Body of pancreas (tissue), 4 donors: ENCODE results near the gene POU3F3. TPM values are rescaled to one million over a fixed set of nuclear protein-coding genes. Genes with fewer than 3 reads are reported as not detected.
A peak's percentile ranks its signal among the peaks of the same experiment; 100 is the strongest.

ENCODE experiments used
- ATAC-seq: fragments of 150-250 bp; one replicate; pipeline ENCODE4 v1.9.1; 2016
- DNase-seq, 4 donors: peaks; one replicate each; pipeline ENCODE4 v3.0.0-alpha.2; 2019
- H3K27ac ChIP-seq, 4 donors: fragments of 200-600 bp; sonication (generic); 1 replicate in 3 of 4; 2 replicates in 1 of 4; pipeline versions ENCODE4 v1.5.1 to v1.6.1; 2016 to 2019; ENCODE audit warnings: mild to moderate bottlenecking in 1 of 4, mixed read lengths in 1 of 4, moderate library complexity in 1 of 4
- H3K27me3 ChIP-seq, 2 donors: fragments of 200-600 bp; sonication (generic); one replicate each; pipeline ENCODE4 v1.6.0; 2016; ENCODE audit warnings: mild to moderate bottlenecking in 1 of 2
- H3K36me3 ChIP-seq, 2 donors: fragments of 200-600 bp; sonication (generic); replicated peaks in 1 of 2; 2 replicates each; pipeline ENCODE4 v1.5.1; 2016; ENCODE audit warnings: low read depth in 2 of 2; ENCODE audit not compliant: insufficient read depth in 1 of 2
- H3K4me1 ChIP-seq: fragments of 200-600 bp; sonication (generic); one replicate; pipeline ENCODE4 v1.6.0; 2016
- H3K4me3 ChIP-seq, 2 donors: fragments of 200-600 bp; sonication (generic); 1 replicate in 1 of 2; 2 replicates in 1 of 2; pipeline ENCODE4 v1.5.1; 2016 to 2019
- H3K9me3 ChIP-seq, 3 donors: fragments of 200-600 bp; sonication (generic); 1 replicate in 2 of 3; 2 replicates in 1 of 3; pipeline ENCODE4 v1.5.1; 2016
- POLR2A ChIP-seq, 3 donors: fragments of 450-650 bp; IDR thresholded peaks; one replicate each; pipeline ENCODE4 v1.6.1; 2016; ENCODE audit warnings: antibody characterized with exemption in 3 of 3, mild to moderate bottlenecking in 2 of 3
- whole genome bisulfite sequencing, 2 donors: methylation state at CpG; one replicate each; pipeline ENCODE4 v1.1.5; 2017; 5-methylcytosine and 5-hydroxymethylcytosine counted together
- intact Hi-C: fragments of 100-400 bp; cut with DNase I; formaldehyde crosslinking; loops from one replicate; pipeline ENCODE4 v1.15.1; 2023
- small RNA-seq: library from RNA; depleted of rRNA; stranded (forward); fragments of <200 nt; gene quantifications from one replicate; pipeline ENCODE3, GENCODE V24; 2016
- total RNA-seq, 2 donors: library from RNA; depleted of rRNA; stranded (reverse); fragments of >200 nt; gene quantifications; one replicate each; pipeline ENCODE4 v1.1.0, GENCODE V29; 2016
- TF ChIP-seq, protein P1 (sequence below), 7 experiments: fragments of 450-650 bp in 4 of 7; fragments of 200-600 bp in 3 of 7; sonication (generic) in 3 of 7; IDR thresholded peaks; one replicate each; pipeline ENCODE4 v1.5.1; 2016 to 2019; ENCODE audit warnings: antibody characterized with exemption in 7 of 7

Gene POU3F3
- total RNA-seq, 2 donors from 2014 or later, result not detected

DNA sequence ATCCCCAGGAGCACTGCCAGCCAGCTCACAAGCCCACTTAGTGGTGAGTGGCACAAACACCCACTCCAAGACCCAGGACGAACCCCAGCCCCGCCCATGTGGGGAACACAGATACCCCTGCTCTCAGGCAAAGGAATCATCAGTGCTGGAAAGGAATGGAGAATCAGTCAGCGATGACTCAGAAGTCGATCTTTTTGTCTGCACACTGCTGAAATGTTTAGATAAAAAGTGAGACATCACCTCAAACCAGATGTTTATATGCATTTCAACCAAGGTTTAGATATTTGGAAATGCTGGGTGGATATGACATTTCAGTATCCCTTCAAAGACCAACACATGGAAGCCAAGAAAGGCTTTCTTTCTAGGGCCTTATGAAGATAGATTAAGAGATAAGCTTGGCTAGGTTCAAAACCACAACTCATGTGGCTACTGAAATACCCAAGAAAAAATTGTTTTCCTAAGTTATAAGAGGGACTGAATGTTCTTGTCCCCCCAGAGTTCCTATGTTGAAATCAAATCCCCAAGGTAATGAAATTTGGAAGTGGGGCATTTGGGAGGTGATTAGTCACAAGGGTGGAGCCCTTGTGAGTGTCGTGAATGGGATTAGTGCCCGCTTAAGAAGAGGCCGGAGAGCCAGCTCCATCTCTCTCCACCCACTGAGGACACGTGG lies 43.7 kb downstream of the POU3F3 start:
- peaks cover 9% of the 10 kb centered on the region for H3K4me1 ChIP-seq
- intact Hi-C loops, result no loop called here
- no peaks in the 10 kb centered on the region for H3K27me3 ChIP-seq
- no peak overlapping the region for H3K27ac ChIP-seq
- ATAC-seq (no peak), DNase-seq (no peak)
- 68 to 74% methylated on average over 8 of the region's 8 CpGs for WGBS, 2 donors
- H3K9me3 ChIP-seq, result no peaks in the 10 kb centered on the region
- no peak overlapping the region for H3K4me3 ChIP-seq
- no peak for TF ChIP-seq POLR2A (IDR thresholded peaks at IDR 0.05)
- TF ChIP-seq, protein P1, sequence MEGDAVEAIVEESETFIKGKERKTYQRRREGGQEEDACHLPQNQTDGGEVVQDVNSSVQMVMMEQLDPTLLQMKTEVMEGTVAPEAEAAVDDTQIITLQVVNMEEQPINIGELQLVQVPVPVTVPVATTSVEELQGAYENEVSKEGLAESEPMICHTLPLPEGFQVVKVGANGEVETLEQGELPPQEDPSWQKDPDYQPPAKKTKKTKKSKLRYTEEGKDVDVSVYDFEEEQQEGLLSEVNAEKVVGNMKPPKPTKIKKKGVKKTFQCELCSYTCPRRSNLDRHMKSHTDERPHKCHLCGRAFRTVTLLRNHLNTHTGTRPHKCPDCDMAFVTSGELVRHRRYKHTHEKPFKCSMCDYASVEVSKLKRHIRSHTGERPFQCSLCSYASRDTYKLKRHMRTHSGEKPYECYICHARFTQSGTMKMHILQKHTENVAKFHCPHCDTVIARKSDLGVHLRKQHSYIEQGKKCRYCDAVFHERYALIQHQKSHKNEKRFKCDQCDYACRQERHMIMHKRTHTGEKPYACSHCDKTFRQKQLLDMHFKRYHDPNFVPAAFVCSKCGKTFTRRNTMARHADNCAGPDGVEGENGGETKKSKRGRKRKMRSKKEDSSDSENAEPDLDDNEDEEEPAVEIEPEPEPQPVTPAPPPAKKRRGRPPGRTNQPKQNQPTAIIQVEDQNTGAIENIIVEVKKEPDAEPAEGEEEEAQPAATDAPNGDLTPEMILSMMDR (IDR thresholded peaks at IDR 0.05), result no peak
- H3K36me3 ChIP-seq, result no peaks in the 10 kb centered on the region

DNA sequence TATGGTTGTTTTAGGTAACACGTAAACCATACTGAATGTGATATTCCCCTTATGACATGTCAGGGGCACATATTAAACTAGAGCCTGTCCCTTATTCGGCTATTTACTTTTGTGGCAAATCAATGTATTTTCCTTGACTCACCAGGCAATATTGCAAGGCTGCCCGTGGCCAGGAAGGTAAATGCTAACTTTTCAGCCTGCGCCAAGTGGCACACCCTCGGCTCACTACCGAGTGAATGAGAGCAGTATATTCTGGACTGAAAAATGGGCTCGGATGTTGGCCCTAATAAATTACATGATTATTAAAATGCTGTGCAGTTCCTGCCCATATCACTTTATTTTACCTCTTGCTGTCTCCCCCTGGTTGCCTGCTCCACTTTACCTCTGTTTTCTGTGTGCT lies 46.7 kb downstream of the POU3F3 start:
- intact Hi-C loops, result no loop called here
- ATAC-seq, result peak; percentile 8
- H3K27me3 ChIP-seq, result no peaks in the 10 kb centered on the region
- H3K9me3 ChIP-seq, result no peaks in the 10 kb centered on the region
- DNase-seq, result no peak
- no peak overlapping the region for H3K4me3 ChIP-seq
- peaks cover 9% of the 10 kb centered on the region for H3K4me1 ChIP-seq
- H3K36me3 ChIP-seq, result no peaks in the 10 kb centered on the region
- TF ChIP-seq, protein P1 (IDR thresholded peaks at IDR 0.05), result no peak
- TF ChIP-seq POLR2A (IDR thresholded peaks at IDR 0.05), result no peak
- 37 to 40% methylated on average over 7 of the region's 7 CpGs for WGBS, 2 donors
- peak overlapping the region in 2 of 4 donors; percentile 12 to 68 for H3K27ac ChIP-seq

DNA sequence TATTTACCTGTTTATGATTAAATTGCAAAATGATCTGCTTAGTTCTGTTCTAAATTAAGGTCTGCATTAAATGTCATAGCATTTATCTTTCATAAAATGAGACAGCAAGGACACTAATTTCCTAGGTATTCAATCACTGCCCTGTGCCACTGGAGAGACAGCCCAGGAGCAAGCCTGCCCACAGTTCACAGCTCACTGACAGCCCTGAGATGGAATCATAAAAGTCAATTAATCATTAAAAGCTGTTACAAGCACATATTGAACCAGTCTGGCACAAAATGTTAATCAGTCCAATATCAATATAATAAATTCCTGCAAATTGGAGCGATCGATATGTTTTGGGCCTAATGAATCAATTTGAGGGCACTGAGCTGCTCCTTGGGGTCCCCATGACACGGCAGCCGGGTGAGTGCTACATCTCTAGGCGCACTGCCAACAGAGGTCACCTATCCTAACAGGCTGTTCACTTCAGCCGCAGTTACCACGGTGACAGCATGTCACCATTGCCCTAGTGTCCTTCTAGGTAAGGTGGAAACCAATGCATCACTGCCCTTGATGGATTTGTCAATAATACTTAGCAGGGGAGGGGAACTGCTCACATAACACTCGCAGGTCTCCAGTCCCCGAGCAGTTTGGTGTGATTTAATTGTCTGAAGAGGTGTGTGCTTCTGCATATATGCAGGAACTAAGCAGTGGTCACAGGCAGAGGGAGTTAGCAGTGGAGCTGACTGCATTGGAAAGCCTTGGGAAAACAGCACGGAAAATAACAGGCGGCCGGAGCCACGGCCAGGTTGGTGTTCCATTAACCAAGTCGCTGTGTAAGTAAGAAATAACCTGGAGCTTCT lies 47.3 kb downstream of the POU3F3 start:
- peaks cover 9% of the 10 kb centered on the region for H3K4me1 ChIP-seq
- peak in 2 of 3 donors; percentile 20 to 29 for TF ChIP-seq POLR2A (IDR thresholded peaks at IDR 0.05)
- TF ChIP-seq, protein P1 (IDR thresholded peaks at IDR 0.05), result peak in 2 of 7 experiments; percentile 10 to 14
- H3K4me3 ChIP-seq, result no peak overlapping the region
- 15 to 21% methylated on average over 14 of the region's 14 CpGs for whole genome bisulfite sequencing, 2 donors
- H3K27me3 ChIP-seq, result no peaks in the 10 kb centered on the region
- ATAC-seq (peak; percentile 80), DNase-seq (peak; percentile 39 to 68 (median 58))
- H3K9me3 ChIP-seq, result no peaks in the 10 kb centered on the region
- intact Hi-C loops, result no loop called here
- peak overlapping the region in 2 of 4 donors; percentile 12 to 68 for H3K27ac ChIP-seq
- no peaks in the 10 kb centered on the region for H3K36me3 ChIP-seq

DNA sequence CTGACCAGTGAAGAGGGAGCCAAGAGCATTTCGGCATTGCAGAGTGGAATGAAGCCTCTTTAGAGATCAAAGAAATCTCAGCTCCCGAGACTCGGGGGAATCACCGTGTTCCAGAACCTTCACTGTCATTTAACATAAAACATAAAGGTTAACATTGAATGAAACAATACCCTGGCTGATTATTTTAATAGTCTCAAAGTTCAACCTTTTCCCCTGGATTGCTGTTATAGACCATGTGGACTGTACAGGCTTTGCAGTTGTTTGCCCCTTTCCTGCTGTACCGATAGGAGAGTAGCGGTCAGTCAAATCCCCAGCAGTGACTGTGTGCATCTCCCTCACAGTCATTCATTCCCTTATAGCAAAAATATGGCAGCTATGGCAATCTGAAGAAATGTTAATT lies 48.4 kb downstream of the POU3F3 start:
- H3K27me3 ChIP-seq, result no peaks in the 10 kb centered on the region
- WGBS, 2 donors, result 33 to 37% methylated on average over 6 of the region's 6 CpGs
- no peak for TF ChIP-seq POLR2A (IDR thresholded peaks at IDR 0.05)
- TF ChIP-seq, protein P1 (IDR thresholded peaks at IDR 0.05), result no peak
- H3K9me3 ChIP-seq, result no peaks in the 10 kb centered on the region
- H3K4me1 ChIP-seq, result peaks cover 9% of the 10 kb centered on the region
- ATAC-seq, result no peak
- no peak for DNase-seq
- H3K4me3 ChIP-seq, result no peak overlapping the region
- intact Hi-C loops, result no loop called here
- peak overlapping the region in 3 of 4 donors; percentile 12 to 68 (median 16) for H3K27ac ChIP-seq
- no peaks in the 10 kb centered on the region for H3K36me3 ChIP-seq

Small RNA genes lying within 50 kb of the gene (small RNA-seq; reads per million reads assigned to genes)
- gene AC018730.1, result not detected

Other genes starting within 250 kb of the POU3F3 start
- 10 to 100 TPM; 12.2 to 13.2 TPM for gene MRPS9, start 184.0 kb downstream of the POU3F3 start, total RNA-seq